HFF-Myc (cell line): ENCODE measurements around the gene NHEJ1.

Experiments
- DNase-seq: peaks from one replicate; pipeline ENCODE4 v3.0.0-alpha.2; 2011; ENCODE audit warnings: low read depth; ENCODE audit errors: extremely low read depth
- H3K4me3 ChIP-seq: replicated peaks from 2 replicates; pipeline ENCODE4 v1.5.1; 2011; ENCODE audit warnings: low read depth, mild to moderate bottlenecking, control low read depth, low read length
- TF ChIP-seq, protein P1 (sequence below): IDR thresholded peaks from 2 replicates; pipeline ENCODE4 v1.5.1; 2012; ENCODE audit warnings: mild to moderate bottlenecking, low read depth, low read length, control low read depth; ENCODE audit errors: missing control alignments

The NHEJ1 gene

GRCh38 chr2:219160186-219161017, at the start of gene NHEJ1:
Gene NHEJ1 (minus strand): TSS chr2:219160815. CDS start chr2:219158362, 2,453 bp downstream.
- H3K4me3 ChIP-seq = peak within 1 kb of the TSS; percentile 57
- TF ChIP-seq, protein P1, sequence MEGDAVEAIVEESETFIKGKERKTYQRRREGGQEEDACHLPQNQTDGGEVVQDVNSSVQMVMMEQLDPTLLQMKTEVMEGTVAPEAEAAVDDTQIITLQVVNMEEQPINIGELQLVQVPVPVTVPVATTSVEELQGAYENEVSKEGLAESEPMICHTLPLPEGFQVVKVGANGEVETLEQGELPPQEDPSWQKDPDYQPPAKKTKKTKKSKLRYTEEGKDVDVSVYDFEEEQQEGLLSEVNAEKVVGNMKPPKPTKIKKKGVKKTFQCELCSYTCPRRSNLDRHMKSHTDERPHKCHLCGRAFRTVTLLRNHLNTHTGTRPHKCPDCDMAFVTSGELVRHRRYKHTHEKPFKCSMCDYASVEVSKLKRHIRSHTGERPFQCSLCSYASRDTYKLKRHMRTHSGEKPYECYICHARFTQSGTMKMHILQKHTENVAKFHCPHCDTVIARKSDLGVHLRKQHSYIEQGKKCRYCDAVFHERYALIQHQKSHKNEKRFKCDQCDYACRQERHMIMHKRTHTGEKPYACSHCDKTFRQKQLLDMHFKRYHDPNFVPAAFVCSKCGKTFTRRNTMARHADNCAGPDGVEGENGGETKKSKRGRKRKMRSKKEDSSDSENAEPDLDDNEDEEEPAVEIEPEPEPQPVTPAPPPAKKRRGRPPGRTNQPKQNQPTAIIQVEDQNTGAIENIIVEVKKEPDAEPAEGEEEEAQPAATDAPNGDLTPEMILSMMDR = peak; percentile 96
- DNase-seq = peak; percentile 62

DNA sequence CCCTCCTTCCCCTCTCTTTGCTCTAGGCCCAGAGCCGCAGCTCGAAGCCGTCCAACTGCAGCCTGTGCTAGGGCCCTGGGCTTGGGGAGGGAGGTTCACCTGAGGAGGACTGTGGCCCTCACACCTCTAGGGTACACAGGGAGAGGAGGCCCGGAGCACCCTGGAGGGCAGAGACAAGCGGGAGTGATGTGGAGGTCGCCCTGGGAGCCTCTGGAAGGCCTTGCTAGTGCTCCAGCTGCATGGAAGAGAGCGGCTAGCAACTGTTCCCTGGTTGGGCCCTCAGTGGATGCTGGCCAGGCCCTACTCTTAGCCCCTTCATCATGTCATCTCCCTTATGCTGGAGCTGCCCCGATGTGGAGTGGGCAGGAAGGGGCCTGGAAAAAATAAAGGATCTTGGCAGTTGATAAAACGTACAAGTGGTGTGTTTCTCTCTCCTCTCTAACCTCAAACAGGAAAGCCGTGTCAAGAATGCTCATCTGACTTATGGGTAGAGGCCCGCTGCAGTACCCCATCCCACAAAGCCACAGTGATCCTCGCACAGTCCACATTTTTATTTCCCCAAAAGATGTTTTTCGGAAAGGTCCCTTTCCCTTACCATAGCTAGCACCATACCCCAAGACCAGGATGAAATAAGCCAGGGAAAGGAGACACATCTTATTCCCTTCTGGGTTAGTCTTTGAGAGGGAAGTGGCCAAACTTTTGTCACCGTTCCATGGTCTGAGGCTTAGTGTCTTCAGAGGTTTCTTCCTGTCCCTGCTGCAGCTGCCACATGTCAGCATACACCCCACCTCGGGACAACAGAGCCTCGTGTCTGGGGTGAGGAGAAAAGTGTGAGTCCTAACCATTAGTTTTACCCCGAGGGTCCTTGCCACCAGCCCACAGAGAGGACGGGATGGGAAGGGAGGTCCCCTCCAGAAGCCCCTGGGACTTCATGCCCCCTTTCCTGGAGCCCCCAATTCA, 48.9 kb upstream of the NHEJ1 start:
- TF ChIP-seq, protein P1 = no peak
- no peak overlapping the region for H3K4me3 ChIP-seq
- no peak for DNase-seq

DNA sequence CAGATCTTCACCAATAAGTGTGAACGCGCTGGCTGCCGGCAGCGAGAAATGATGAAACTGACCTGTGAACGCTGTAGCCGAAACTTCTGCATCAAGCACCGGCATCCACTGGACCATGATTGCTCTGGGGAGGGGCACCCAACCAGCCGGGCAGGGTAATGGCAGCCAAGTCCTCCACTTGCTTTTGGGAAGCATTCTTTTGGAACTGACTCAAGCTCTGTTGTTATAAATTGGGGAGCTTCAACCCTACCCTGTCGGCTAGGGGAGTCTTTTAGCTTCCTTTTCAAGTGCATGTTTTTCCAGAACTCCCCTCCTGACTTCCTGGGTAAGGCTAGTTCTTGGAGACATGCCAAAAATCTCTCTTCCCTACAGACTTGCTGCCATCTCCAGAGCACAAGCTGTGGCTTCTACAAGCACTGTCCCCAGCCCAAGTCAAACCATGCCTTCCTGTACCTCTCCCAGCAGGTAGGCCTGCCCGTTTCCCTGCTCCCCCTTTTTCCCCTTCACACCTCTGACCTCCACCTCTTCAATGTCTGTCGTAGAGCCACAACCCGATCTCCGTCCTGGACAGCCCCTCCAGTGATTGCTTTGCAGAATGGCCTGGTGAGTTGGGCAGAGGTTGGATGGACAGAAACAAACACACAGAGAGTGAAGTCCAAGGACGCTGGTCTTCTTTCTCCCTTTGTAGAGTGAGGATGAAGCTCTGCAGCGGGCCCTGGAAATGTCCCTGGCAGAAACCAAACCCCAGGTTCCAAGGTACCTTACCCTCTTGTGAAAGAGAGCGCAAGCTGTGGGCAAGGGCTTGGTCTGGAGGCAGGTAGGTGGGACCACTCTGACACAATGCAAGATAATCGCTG, 47.5 kb upstream of the NHEJ1 start:
- TF ChIP-seq, protein P1 = no peak
- no peak for DNase-seq
- H3K4me3 ChIP-seq = peak overlapping the region; percentile 52

DNA sequence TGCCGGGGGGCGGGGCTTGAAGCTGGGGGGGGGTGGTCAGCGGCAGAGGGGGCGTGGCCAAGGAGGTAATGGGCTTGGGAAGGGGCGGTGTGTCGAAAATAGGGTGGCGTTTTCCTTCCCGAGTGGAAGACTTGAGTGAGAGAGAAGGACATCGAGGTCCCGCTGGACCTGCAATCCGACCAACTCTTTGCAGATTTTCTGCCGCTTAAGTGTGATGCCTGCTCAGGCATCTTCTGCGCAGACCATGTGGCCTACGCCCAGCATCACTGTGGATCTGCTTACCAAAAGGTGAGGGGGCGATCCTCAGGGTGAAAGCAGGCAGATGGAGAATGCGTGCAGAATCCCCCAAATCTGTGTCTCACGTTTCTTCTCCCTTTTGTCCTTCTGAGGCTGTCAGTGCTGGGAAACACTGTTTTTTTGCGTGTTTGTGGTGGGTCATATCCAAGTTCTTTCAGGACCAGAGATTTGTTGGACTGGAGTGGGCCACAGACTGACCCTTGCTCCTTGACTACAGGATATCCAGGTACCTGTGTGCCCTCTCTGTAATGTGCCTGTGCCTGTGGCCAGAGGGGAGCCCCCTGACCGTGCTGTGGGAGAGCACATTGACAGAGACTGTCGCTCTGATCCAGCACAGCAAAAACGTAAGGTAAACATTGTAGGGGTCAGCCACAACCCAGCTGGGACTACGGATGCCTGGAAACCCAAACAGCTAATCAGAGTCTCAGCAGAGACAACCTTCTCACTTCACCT, 46.7 kb upstream of the NHEJ1 start:
- TF ChIP-seq, protein P1 = no peak
- H3K4me3 ChIP-seq = peak overlapping the region; percentile 52
- no peak for DNase-seq

- TF ChIP-seq, protein P1 = no peak
- no peak for DNase-seq
These were observed 45.9 kb upstream of the NHEJ1 start, which contains the start of gene ZFAND2B for GRCh38 chr2:219206328-219207133. Gene ZFAND2B (plus strand): TSS chr2:219206782. CDS start chr2:219206988, 206 bp downstream.

More at GRCh38 chr2:219206328-219207133, 45.9 kb upstream of the NHEJ1 start, which contains the start of gene ZFAND2B:
- peak within 1 kb of the TSS; percentile 52 for H3K4me3 ChIP-seq
